ENCODE data around the gene VSIG4.

The VSIG4 gene

GRCh38 chrX:65987811-65988210, 52.1 kb downstream of the VSIG4 start:
- TF ChIP-seq HOXA7 (CRISPR knock-in tag; IDR thresholded peaks at IDR 0.05; ENCODE audit: borderline replicate concordance) (no peak), OVOL3 (tag by site-specific recombination; IDR thresholded peaks at IDR 0.05) (no peak), HIC1 (tag by site-specific recombination; IDR thresholded peaks at IDR 0.05) (no peak), ZNF223 (tag by site-specific recombination; IDR thresholded peaks at IDR 0.05) (no peak), ZNF529 (tag by site-specific recombination; IDR thresholded peaks at IDR 0.05; ENCODE audit: insufficient replicate concordance) (no peak), ZNF785 (tag by site-specific recombination; IDR thresholded peaks at IDR 0.05) (no peak), GLIS1 (tag by site-specific recombination; IDR thresholded peaks at IDR 0.05) (no peak), ZNF580 (tag by site-specific recombination; IDR thresholded peaks at IDR 0.05) (no peak), KLF10 (tag by site-specific recombination; IDR thresholded peaks at IDR 0.05) (no peak)
- Histone ChIP-seq H3K36me3 (ENCODE audit: control insufficient read depth in 2 of 2, insufficient read depth in 1 of 2, low read length in 2 of 2) (no peaks in the 10 kb centered on the region; a peak in 1 of 3 replicates), H3K4me1 (ENCODE audit: control insufficient read depth, insufficient read depth, low read length) (no peaks in the 10 kb centered on the region), H3K4me3 (ENCODE audit: low read depth, low read length) (no peak overlapping the region), H3K27ac (ENCODE audit: extremely low read depth, low read depth, low read length) (no peak overlapping the region), H3K9me3 (ENCODE audit: control insufficient read depth, insufficient read depth, low read depth, low read length) (no peaks in the 10 kb centered on the region)
- ChIA-PET POLR2A (no interaction called here), CTCF (interaction anchor here (0.9 to 3.2 kb wide), 2 partner anchors 406 to 742 kb away, joined by 5 to 26 read pairs; no protein-coding TSS in a partner anchor)

- Histone ChIP-seq H3K9me3 (ENCODE audit: control insufficient read depth, insufficient read depth, low read depth, low read length) (no peaks in the 10 kb centered on the region), H3K4me3 (ENCODE audit: low read depth, low read length) (no peak overlapping the region), H3K4me1 (ENCODE audit: control insufficient read depth, insufficient read depth, low read length) (no peaks in the 10 kb centered on the region), H3K27ac (ENCODE audit: extremely low read depth, low read depth, low read length) (no peak overlapping the region), H3K36me3 (ENCODE audit: control insufficient read depth in 2 of 2, insufficient read depth in 1 of 2, low read length in 2 of 2) (no peaks in the 10 kb centered on the region; a peak in 1 of 3 replicates)
- ChIA-PET CTCF (interaction anchor here (0.5 to 3.2 kb wide), 16 partner anchors 9 to 743 kb away, joined by 3 to 26 read pairs (median 3); no protein-coding TSS in a partner anchor), POLR2A (no interaction called here)
- TF ChIP-seq ZNF626 (tag by site-specific recombination; IDR thresholded peaks at IDR 0.05), result no peak
- peak; percentile 73 for TF ChIP-seq PRDM1 (tag by site-specific recombination; IDR thresholded peaks at IDR 0.05)
- peak; percentile 34; the same call in 1 of the 2 replicates for TF ChIP-seq CTCF (tag by site-specific recombination; IDR thresholded peaks at IDR 0.05)
- TF ChIP-seq ZNF544 (tag by site-specific recombination; IDR thresholded peaks at IDR 0.05), result no peak
- TF ChIP-seq ZNF654 (tag by site-specific recombination; IDR thresholded peaks at IDR 0.05; ENCODE audit: low read depth), result peak; percentile 75
Measured at GRCh38 chrX:65985922-65986588, 53.8 kb downstream of the VSIG4 start.

- CTCF ChIA-PET, result interaction anchor here (0.6 to 3.2 kb wide), 4 partner anchors 104 to 762 kb away, joined by 3 to 26 read pairs (median 4); no protein-coding TSS in a partner anchor
- TF ChIP-seq ATF2 (tag by site-specific recombination; IDR thresholded peaks at IDR 0.05; ENCODE audit: low read depth) (no peak), MYNN (tag by site-specific recombination; IDR thresholded peaks at IDR 0.05; ENCODE audit: borderline replicate concordance) (no peak), ZNF214 (tag by site-specific recombination; IDR thresholded peaks at IDR 0.05; ENCODE audit: borderline replicate concordance) (no peak), KLF1 (tag by site-specific recombination; IDR thresholded peaks at IDR 0.05) (no peak), ZNF529 (tag by site-specific recombination; IDR thresholded peaks at IDR 0.05; ENCODE audit: insufficient replicate concordance) (no peak), ZNF623 (tag by site-specific recombination; IDR thresholded peaks at IDR 0.05) (no peak), ZNF18 (tag by site-specific recombination; IDR thresholded peaks at IDR 0.05) (no peak), SETDB1 (IDR thresholded peaks at IDR 0.05; ENCODE audit: insufficient read length, low read length) (no peak), ZNF560 (tag by site-specific recombination; IDR thresholded peaks at IDR 0.05; ENCODE audit: borderline replicate concordance) (no peak), ZNF433 (tag by site-specific recombination; IDR thresholded peaks at IDR 0.05; ENCODE audit: low read depth) (no peak)
Measured at GRCh38 chrX:65985211-65985610, 54.7 kb downstream of the VSIG4 start.

More at GRCh38 chrX:65985211-65985610, 54.7 kb downstream of the VSIG4 start:
- Histone ChIP-seq H3K27ac (ENCODE audit: extremely low read depth, low read depth, low read length) (no peak overlapping the region), H3K4me1 (ENCODE audit: control insufficient read depth, insufficient read depth, low read length) (no peaks in the 10 kb centered on the region), H3K36me3 (ENCODE audit: control insufficient read depth in 2 of 2, insufficient read depth in 1 of 2, low read length in 2 of 2) (no peaks in the 10 kb centered on the region; a peak in 1 of 3 replicates), H3K4me3 (ENCODE audit: low read depth, low read length) (no peak overlapping the region), H3K9me3 (ENCODE audit: control insufficient read depth, insufficient read depth, low read depth, low read length) (no peaks in the 10 kb centered on the region)
- POLR2A ChIA-PET, result no interaction called here
